Measurements from ENCODE around the gene NPY. TPM values are rescaled to one million over a fixed set of nuclear protein-coding genes. Genes with fewer than 3 reads are reported as not detected.

The NPY gene
- total RNA-seq, 2 experiments from 2014 or later, result not detected

DNA sequence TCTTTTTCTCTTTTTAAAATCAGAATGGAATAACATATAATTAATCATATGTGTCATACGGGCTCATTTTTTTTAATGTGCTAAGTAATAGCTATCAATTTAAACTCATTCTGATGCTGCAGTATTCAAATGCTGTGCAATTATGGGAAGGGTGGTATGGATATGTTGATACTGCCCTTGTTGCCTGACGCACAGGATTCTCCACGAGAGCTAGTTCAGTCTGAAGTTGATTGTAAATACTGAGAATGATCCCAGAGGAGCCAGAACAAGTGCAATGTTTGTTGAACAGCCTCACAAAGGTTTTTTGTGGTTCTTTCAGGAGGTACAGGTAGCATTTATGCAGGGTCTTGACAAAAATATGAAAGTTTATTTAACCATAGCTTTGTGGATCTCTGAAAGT is 13.4 kb downstream of the NPY start:
- Mint-ChIP-seq H3K27me3 (peaks cover 7% of the 10 kb centered on the region), H3K4me3 (no peak overlapping the region), H3K36me3 (peaks cover 1% of the 10 kb centered on the region), H3K27ac (no peak overlapping the region), H3K4me1 (no peaks in the 10 kb centered on the region), H3K9me3 (peaks cover 7% of the 10 kb centered on the region)
- no peak for DNase-seq

DNA sequence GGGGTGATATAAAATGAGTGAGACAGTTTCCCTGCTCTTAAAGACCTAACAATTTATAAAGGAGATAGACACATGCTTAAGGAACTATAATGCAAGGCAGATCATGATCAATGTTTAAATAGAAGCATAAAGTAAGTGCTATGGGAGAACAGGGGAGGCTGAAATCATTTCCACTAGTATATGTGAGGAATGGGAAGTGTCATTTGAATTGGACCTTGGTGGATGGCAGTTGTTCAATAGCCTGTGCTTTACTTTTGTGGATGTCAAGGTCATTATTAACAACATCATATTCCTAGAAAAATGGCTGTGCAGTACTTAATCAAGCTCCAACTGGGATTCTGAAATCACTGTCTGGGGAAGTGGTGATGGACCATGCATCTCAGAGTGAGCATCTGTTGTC is 14.7 kb downstream of the NPY start:
- Mint-ChIP-seq H3K36me3 (peaks cover 1% of the 10 kb centered on the region), H3K4me1 (no peaks in the 10 kb centered on the region), H3K9me3 (peaks cover 7% of the 10 kb centered on the region), H3K27ac (no peak overlapping the region), H3K4me3 (no peak overlapping the region), H3K27me3 (peaks cover 7% of the 10 kb centered on the region)
- DNase-seq, result no peak

DNA sequence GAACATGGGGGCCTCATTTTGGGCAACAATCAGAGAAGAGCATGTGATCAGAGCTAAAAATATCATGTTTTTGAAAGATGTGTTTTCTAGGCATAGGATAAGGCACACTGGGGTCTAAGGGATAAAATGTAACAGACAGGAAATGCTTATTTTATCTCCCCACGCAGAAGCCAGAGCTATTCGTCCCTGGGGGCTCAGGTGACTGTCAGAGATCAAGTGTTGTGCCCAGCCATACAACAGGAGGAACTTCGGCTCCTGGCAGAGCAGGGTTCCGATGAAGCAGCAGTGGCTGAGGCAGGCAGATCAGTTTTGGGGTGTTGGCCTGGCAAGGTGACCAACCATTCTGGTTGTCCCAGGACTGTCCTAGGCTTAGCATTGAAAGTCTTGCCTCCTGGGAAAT is 15.2 kb downstream of the NPY start:
- Mint-ChIP-seq H3K4me3 (no peak overlapping the region), H3K9me3 (peaks cover 7% of the 10 kb centered on the region), H3K27ac (no peak overlapping the region), H3K27me3 (peaks cover 10% of the 10 kb centered on the region), H3K36me3 (peaks cover 1% of the 10 kb centered on the region), H3K4me1 (no peaks in the 10 kb centered on the region)
- no peak for DNase-seq

DNA sequence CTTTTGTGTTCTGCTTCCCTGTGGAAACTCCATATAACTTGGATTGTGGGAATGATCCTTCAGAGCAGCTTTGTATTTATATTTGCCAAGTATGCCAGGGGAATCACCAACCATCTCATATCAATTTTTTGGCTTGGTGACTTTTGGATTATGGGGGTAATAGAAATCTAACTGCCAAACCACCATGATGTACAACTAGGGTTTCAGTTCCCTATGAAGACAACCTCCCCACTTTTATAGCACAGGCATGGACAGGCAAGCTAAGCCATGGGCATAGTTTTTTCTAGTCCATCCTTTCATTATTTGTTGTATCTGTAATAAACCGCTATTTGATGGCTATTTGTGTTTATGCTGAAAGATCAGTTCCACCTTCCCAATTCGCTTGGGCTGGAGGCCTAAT is 17.7 kb downstream of the NPY start:
- Mint-ChIP-seq H3K27me3 (peaks cover 21% of the 10 kb centered on the region), H3K4me3 (no peak overlapping the region)

DNA sequence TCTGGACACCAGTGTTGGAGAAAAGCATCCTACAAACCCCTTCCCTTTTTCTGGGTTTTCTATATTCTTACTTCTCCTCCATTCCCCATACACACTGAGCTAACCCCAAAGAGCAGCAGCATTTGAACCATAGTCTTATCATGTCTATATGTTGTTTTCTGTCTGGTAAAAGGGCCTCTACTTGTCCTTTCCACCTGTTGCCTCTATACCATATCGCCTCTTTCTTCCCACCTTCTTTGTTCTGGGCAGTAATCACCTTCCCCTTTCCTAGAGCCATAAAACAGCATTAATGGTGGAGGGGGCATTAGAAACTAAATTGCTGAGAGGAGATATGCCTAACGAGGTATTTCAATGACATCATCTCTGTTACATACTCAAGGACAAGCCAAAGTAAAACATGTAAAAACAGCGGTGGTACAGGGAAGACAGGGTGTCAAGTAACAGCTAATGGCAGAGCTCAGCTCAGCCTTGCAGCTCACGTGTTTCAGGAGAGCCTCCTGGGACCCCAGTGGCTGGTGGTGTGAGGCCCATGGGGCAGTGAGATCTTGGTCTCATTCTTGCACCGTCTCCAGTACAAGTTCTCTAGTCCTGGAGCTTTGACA is 20.6 kb downstream of the NPY start:
- H3K4me1 Mint-ChIP-seq, result no peaks in the 10 kb centered on the region
- peaks cover 21% of the 10 kb centered on the region for H3K27me3 Mint-ChIP-seq
- no peak for DNase-seq
- peaks cover 7% of the 10 kb centered on the region for H3K9me3 Mint-ChIP-seq
- peaks cover 1% of the 10 kb centered on the region for H3K36me3 Mint-ChIP-seq
- H3K27ac Mint-ChIP-seq, result no peak overlapping the region
- no peak overlapping the region for H3K4me3 Mint-ChIP-seq

More for the DNA sequence above, 17.7 kb downstream of the NPY start:
- no peaks in the 10 kb centered on the region for H3K4me1 Mint-ChIP-seq
- no peak for DNase-seq
- peaks cover 7% of the 10 kb centered on the region for H3K9me3 Mint-ChIP-seq
- H3K27ac Mint-ChIP-seq, result no peak overlapping the region
- H3K36me3 Mint-ChIP-seq, result peaks cover 1% of the 10 kb centered on the region

DNA sequence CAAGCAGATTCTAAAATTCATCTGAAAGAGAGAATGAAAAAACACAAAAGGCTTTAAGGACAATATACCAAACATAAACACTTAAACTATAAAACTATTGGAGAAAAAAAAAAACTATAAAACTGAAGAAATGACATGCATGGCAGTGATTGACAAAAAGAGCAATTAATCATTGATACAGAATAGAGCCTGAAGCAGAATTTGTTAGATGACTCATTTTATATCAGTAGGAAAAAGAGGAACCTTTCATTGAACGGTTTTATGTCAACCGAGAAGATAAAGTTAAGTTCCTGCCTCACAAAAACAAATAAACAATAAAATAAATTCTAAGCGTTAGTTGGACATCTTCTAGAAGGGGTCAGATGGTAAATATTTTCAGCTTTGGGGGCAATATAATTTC is 23.3 kb downstream of the NPY start:
- H3K9me3 Mint-ChIP-seq, result no peaks in the 10 kb centered on the region
- H3K36me3 Mint-ChIP-seq, result no peaks in the 10 kb centered on the region
- no peak for DNase-seq
- H3K4me3 Mint-ChIP-seq, result no peak overlapping the region
- H3K27me3 Mint-ChIP-seq, result peaks cover 15% of the 10 kb centered on the region
- no peak overlapping the region for H3K27ac Mint-ChIP-seq
- no peaks in the 10 kb centered on the region for H3K4me1 Mint-ChIP-seq

DNA sequence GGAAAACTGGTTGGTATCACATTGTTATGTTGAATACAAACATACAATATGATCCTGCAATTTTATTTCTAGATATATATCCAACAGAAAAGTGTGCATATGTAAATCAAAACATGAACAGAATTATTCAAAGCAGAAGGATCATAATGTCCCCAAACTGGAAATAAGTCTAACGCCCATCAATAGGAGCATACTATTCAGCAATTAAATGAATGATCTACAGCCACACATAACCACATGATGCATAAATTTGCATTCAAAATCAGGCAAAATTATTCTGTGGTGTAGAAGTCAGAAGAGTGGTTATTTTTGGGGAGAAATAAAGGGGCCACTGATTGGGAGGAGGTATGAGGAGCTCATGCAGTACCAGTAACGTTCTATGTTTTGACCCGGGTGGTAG is 28.6 kb downstream of the NPY start:
- no peaks in the 10 kb centered on the region for H3K27me3 Mint-ChIP-seq
- no peaks in the 10 kb centered on the region for H3K4me1 Mint-ChIP-seq
- H3K27ac Mint-ChIP-seq, result no peak overlapping the region
- H3K9me3 Mint-ChIP-seq, result no peaks in the 10 kb centered on the region
- H3K4me3 Mint-ChIP-seq, result no peak overlapping the region
- no peaks in the 10 kb centered on the region for H3K36me3 Mint-ChIP-seq
- DNase-seq, result no peak

DNA sequence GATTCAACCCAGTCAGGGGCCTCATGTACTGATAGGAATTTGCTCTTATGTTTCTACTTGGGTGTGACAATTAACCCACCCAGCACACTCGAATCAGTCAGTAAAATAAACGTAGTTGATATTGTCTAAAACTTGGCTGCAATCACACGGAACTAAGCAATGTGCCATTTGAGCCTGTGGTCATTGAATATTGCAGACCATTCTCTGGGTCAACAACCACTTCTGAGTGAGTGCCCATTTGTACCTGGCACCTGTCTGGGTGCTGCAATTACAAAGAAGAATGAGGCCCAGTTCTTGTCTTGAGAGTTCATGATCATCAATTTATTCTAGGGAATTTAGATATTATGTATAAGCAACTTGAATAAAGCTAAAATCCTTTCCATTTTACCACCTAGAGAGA is 29.8 kb downstream of the NPY start:
- H3K4me3 Mint-ChIP-seq, result no peak overlapping the region
- no peaks in the 10 kb centered on the region for H3K27me3 Mint-ChIP-seq

DNA sequence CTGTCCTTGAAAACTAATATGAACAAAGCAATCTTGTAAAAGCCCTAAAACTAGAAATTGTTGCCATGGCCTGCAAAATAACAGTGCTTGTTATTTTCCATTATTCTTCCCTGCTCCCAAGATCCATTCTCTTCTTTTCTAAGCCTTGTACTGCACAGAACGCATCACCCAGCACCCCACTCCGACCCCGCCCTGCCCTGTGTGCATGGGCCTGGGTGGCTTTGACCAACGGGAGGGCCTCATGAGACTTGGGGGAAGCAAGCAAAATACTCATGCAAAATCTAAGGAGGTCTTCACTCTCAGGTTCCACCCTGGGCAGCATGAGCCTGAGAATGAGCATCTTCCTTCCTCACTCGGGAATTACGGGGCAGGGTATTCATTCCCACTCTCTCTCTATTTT is 32.4 kb downstream of the NPY start:
- Mint-ChIP-seq H3K4me3 (no peak overlapping the region), H3K27me3 (peaks cover 5% of the 10 kb centered on the region), H3K36me3 (no peaks in the 10 kb centered on the region), H3K9me3 (no peaks in the 10 kb centered on the region), H3K4me1 (no peaks in the 10 kb centered on the region), H3K27ac (no peak overlapping the region)
- no peak for DNase-seq

More for the DNA sequence above, 29.8 kb downstream of the NPY start:
- Mint-ChIP-seq H3K4me1 (no peaks in the 10 kb centered on the region), H3K36me3 (no peaks in the 10 kb centered on the region), H3K27ac (no peak overlapping the region), H3K9me3 (no peaks in the 10 kb centered on the region)
- DNase-seq, result no peak

DNA sequence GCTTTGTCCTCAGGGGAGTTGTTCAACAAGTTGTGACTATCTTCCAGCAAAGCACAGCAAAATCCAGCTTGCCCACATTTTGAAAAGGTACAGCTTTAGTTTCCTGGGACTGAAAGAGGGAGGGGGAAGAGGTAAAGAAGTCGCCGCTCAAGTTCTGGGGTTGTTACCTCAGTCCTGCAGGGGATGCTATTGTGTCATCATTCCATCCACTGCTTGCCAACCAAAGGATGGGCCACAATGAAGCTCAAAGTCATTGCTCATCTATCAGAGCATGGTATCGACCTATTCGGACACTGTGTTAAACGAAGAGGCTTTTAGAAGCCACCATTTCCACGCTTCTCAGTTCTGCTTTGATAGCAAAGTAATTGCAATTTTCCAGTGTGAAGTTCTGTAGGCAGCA is 34.3 kb downstream of the NPY start:
- no peak overlapping the region for H3K27ac Mint-ChIP-seq
- no peaks in the 10 kb centered on the region for H3K4me1 Mint-ChIP-seq
- peaks cover 18% of the 10 kb centered on the region for H3K27me3 Mint-ChIP-seq
- no peak for DNase-seq
- H3K9me3 Mint-ChIP-seq, result no peaks in the 10 kb centered on the region
- H3K4me3 Mint-ChIP-seq, result no peak overlapping the region
- no peaks in the 10 kb centered on the region for H3K36me3 Mint-ChIP-seq

DNA sequence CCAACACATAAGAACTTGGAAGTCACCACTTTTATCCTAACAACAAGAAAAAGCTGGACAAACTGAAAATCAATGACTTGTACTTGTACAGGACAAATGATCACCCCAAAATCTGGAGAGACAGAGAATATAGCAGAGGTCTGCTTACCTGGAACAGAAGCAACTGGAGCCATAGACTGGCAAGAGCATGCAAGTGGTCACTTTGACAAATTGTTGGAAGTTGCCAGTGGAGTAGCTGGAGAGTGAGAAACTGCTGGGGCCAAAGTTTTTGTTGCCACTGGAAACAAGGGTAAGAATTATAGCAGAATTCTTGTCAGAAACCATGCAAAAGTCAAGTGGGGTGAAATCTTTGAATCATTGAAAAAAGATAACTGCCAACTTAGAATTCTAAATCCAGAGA is 35.2 kb downstream of the NPY start:
- Mint-ChIP-seq H3K27ac (no peak overlapping the region), H3K4me1 (no peaks in the 10 kb centered on the region), H3K27me3 (peaks cover 22% of the 10 kb centered on the region), H3K4me3 (no peak overlapping the region), H3K36me3 (no peaks in the 10 kb centered on the region), H3K9me3 (no peaks in the 10 kb centered on the region)
- DNase-seq, result no peak

DNA sequence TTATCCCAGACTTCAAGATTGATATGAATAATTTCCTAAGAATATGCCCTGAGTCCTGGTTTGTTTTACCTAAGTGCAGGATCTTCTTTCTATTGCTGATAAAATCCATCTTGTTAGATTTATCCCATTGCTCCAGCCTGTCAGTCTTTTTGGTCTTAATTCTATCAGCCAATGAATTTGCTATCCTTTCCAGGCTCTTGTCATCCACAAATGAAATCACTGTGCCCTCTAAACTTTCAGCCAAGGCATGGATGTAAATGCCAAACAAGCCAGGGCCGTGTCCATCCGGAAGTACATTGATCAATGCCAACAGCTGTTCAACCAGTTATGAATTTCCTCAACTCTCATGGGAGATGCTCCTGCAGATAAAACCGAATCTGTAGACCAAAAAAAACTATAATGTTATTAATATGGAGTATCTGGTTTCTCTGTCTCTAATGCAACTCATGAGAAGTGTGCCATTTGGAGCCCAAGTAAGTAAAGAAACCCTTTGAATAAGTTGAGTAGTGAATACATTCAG is 40.0 kb downstream of the NPY start:
- no peaks in the 10 kb centered on the region for H3K4me1 Mint-ChIP-seq
- H3K27me3 Mint-ChIP-seq, result peaks cover 22% of the 10 kb centered on the region
- no peaks in the 10 kb centered on the region for H3K9me3 Mint-ChIP-seq
- no peaks in the 10 kb centered on the region for H3K36me3 Mint-ChIP-seq
- H3K27ac Mint-ChIP-seq, result no peak overlapping the region
- H3K4me3 Mint-ChIP-seq, result no peak overlapping the region
- no peak for DNase-seq

DNA sequence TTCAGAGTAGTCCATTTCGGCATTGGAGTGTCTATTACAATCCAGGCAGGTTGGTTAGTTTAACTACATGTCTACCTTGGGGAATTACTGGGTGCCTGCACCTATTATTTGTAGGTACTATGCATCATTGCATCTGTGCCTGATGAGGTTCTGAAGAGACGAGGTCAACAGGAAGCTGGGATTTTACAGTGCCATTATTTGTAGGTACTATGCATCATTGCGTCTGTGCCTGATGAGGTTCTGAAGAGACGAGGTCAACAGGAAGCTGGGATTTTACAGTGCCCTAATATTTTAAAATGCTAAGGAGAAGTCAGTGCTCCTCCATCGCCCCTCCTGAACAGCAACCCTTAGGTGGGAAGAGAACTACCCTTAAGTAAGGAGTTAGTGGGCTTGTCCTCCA is 41.7 kb downstream of the NPY start:
- Mint-ChIP-seq H3K4me3 (no peak overlapping the region), H3K27ac (no peak overlapping the region), H3K9me3 (no peaks in the 10 kb centered on the region), H3K4me1 (no peaks in the 10 kb centered on the region), H3K36me3 (no peaks in the 10 kb centered on the region), H3K27me3 (peaks cover 17% of the 10 kb centered on the region)
- no peak for DNase-seq

DNA sequence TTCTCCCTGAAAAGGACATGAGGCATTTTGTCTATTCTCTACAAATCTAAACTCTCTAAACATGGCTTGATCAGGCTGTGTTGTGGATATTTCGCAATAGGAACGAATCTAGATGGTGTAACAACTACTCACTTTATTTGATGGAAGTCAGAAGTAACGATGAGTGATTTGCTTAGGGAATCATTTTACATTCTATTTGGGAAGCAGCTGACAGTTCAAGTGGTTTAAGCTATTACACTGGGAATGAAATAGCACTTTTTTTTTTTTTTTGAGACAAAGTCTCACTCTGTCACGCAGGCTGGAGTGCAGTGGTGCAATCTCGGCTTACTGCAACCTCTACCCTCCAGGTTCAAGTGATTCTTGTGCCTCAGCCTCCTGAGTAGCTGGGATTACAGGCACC is 44.1 kb downstream of the NPY start:
- Mint-ChIP-seq H3K27ac (no peak overlapping the region), H3K4me1 (no peaks in the 10 kb centered on the region), H3K4me3 (no peak overlapping the region), H3K9me3 (peaks cover 6% of the 10 kb centered on the region), H3K36me3 (no peaks in the 10 kb centered on the region), H3K27me3 (peaks cover 4% of the 10 kb centered on the region)
- no peak for DNase-seq

DNA sequence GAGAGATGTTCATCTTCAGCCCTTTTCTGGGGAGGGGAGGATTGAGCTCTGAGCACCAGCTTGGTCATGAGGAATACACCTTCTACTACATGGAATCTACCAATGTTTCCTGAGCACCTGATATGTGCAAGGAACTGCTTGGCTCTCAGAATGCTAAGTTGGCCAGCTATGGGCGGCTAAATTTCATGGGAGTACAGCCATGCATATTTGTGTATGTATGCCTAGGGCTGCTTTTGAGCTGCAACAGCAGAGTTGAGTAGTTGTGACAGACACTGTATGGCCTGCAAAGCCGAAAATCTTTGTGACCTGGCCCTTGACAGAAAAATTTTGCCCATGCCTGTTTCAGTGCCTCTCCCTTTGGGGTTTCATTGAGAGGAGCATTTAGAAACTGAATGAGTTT is 44.9 kb downstream of the NPY start:
- Mint-ChIP-seq H3K27ac (no peak overlapping the region), H3K36me3 (no peaks in the 10 kb centered on the region), H3K9me3 (peaks cover 7% of the 10 kb centered on the region), H3K4me1 (no peaks in the 10 kb centered on the region), H3K4me3 (no peak overlapping the region), H3K27me3 (no peaks in the 10 kb centered on the region)
- no peak for DNase-seq

DNA sequence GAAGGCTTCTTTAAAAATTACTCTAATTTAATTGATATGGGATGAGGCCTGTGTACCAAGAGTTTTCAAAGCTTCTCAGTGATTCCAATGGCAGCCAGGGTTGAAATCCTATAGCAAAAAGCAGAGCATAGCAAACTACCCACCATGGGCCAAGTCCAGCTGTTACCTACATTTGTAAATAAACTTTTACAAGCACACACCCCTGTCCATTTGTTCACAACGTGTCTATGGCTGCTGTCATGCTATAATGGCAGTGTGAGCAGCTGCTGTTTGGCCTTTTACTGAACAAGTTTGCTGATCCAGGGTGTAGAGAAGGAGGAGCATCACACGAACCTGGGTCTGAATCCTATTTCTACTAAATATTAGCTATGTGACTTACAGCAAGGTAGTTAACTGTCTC is 50.0 kb downstream of the NPY start:
- H3K27me3 Mint-ChIP-seq, result peaks cover 14% of the 10 kb centered on the region
- no peaks in the 10 kb centered on the region for H3K4me1 Mint-ChIP-seq
- H3K36me3 Mint-ChIP-seq, result no peaks in the 10 kb centered on the region
- H3K4me3 Mint-ChIP-seq, result no peak overlapping the region
- no peak overlapping the region for H3K27ac Mint-ChIP-seq
- DNase-seq, result no peak
- peaks cover 7% of the 10 kb centered on the region for H3K9me3 Mint-ChIP-seq
